HepG2 (cell line): ENCODE data around the gene SPN. TPM values are rescaled to one million over a fixed set of nuclear protein-coding genes. Genes with fewer than 3 reads are reported as not detected.
A peak's percentile ranks its signal among the peaks of the same experiment; 100 is the strongest.

ENCODE experiments used
- ATAC-seq: fragments of 200-7000 bp; cut with Tn5 transposase; 3 replicates; pipeline ENCODE4 v1.9.1; 2020; ENCODE audit warnings: mild to moderate bottlenecking, moderate library complexity
- BruUV-seq: library from RNA; stranded (reverse); fragments of 400-500 nt; replicated peaks from 2 replicates; lab custom pipeline; 2021; lab: Mats Ljungman, UMichigan
- CTCF ChIA-PET: fragments of 300-600 bp; formaldehyde crosslinking; extraction: SDS; loops from one replicate; lab custom pipeline; 2021; ENCODE audit warnings: low total read pairs, inconsistent platforms, low intra/inter-chr PET ratio; lab: Yijun Ruan, JAX
- POLR2A ChIA-PET: fragments of 350-600 bp; sonication (Branson Sonifier 250); formaldehyde crosslinking; loops from one replicate; lab custom pipeline; 2020; ENCODE audit warnings: antibody characterized with exemption, inconsistent platforms; lab: Yijun Ruan, JAX
- DNase-seq: peaks from one replicate; pipeline ENCODE4 v3.0.0-alpha.2; 2015; ENCODE audit warnings: low spot score
- FAIRE-seq: peaks from 3 replicates; lab custom pipeline; 2011; peaks lifted over from hg19 to GRCh38; lab: Jason Lieb, UNC
- H2AFZ ChIP-seq: one replicate; pipeline ENCODE4 v1.6.1; 2011; ENCODE audit warnings: low read length, inconsistent platforms
- H3K27ac ChIP-seq: fragments of 300-600 bp; 3 replicates; pipeline ENCODE4 v1.8.0; 2011; ENCODE audit warnings: mixed run types, mild to moderate bottlenecking, mixed read lengths, low read length, inconsistent platforms; ENCODE audit not compliant: insufficient read depth; ENCODE audit errors: extremely low read length
- H3K27me3 ChIP-seq, 2 experiments: fragments of 200-600 bp in 1 of 2; 2 replicates in 1 of 2; 3 replicates in 1 of 2; pipeline versions ENCODE4 v1.6.0 to v1.8.0; 2011; ENCODE audit warnings: low read length in 2 of 2, mild to moderate bottlenecking in 2 of 2, moderate library complexity in 2 of 2, inconsistent platforms in 1 of 2; ENCODE audit not compliant: insufficient read depth in 2 of 2, control insufficient read depth in 1 of 2
- H3K36me3 ChIP-seq, 2 experiments: fragments of 200-600 bp in 1 of 2; replicated peaks in 1 of 2; 2 replicates in 1 of 2; 3 replicates in 1 of 2; pipeline versions ENCODE4 v1.5.1 to v1.8.0; 2011; ENCODE audit warnings: low read length in 2 of 2, inconsistent platforms in 1 of 2; ENCODE audit not compliant: insufficient read depth in 2 of 2, control insufficient read depth in 1 of 2
- H3K4me1 ChIP-seq: 2 replicates; pipeline ENCODE4 v1.5.1; 2012; ENCODE audit warnings: low read length, inconsistent platforms; ENCODE audit not compliant: insufficient read depth
- H3K4me2 ChIP-seq: 2 replicates; pipeline ENCODE4 v1.6.0; 2011; ENCODE audit warnings: low read depth, low read length, inconsistent platforms
- H3K4me3 ChIP-seq, 3 experiments: fragments of 200-600 bp in 1 of 3; sonication (generic), shearing (Covaris generic) in 1 of 3; replicated peaks in 1 of 3; 2 replicates each; pipeline ENCODE4 v1.5.1; 2011 to 2016; ENCODE audit warnings: low read length in 3 of 3, inconsistent platforms in 2 of 3, low read depth in 2 of 3, mild to moderate bottlenecking in 2 of 3, control low read depth in 1 of 3, mixed read lengths in 1 of 3; ENCODE audit not compliant: insufficient read depth in 1 of 3
- H3K79me2 ChIP-seq: one replicate; pipeline ENCODE4 v1.6.1; 2011; ENCODE audit warnings: low read length, inconsistent platforms; ENCODE audit not compliant: insufficient read depth
- H3K9ac ChIP-seq: 2 replicates; pipeline ENCODE4 v1.6.0; 2011; ENCODE audit warnings: mild to moderate bottlenecking, low read depth, low read length, inconsistent platforms; ENCODE audit not compliant: insufficient read depth
- H3K9me3 ChIP-seq: 2 replicates; pipeline ENCODE4 v1.5.1; 2012; ENCODE audit warnings: mild to moderate bottlenecking, low read length
- H4K20me1 ChIP-seq: 2 replicates; pipeline ENCODE4 v1.6.0; 2011; ENCODE audit warnings: inconsistent platforms, mild to moderate bottlenecking, low read length, moderate library complexity; ENCODE audit not compliant: insufficient read depth
- ASH2L ChIP-seq: fragments of 300-600, 200-600 bp; sonication (generic); IDR thresholded peaks from 2 replicates; pipeline ENCODE4 v1.7.0; 2017; ENCODE audit warnings: low read depth, mild to moderate bottlenecking, moderate library complexity, mixed read lengths, low read length; ENCODE audit not compliant: insufficient read length
- BCL6 ChIP-seq: IDR thresholded peaks from 2 replicates; pipeline ENCODE4 v1.6.1; 2016; ENCODE audit warnings: missing genetic modification reagents, missing compliant biosample characterization
- HDAC2 ChIP-seq: sonication (generic); formaldehyde crosslinking; IDR thresholded peaks from 2 replicates; pipeline ENCODE4 v1.4.0; 2020; ENCODE audit warnings: missing genetic modification reagents
- PHF20 ChIP-seq: sonication (generic); formaldehyde crosslinking; IDR thresholded peaks from 2 replicates; pipeline ENCODE4 v1.5.0; 2020; ENCODE audit warnings: mild to moderate bottlenecking, missing genetic modification reagents
- ZBTB33 ChIP-seq: sonication (generic); formaldehyde crosslinking; IDR thresholded peaks from 2 replicates; pipeline ENCODE4 v1.4.0; 2020; ENCODE audit warnings: missing genetic modification reagents
- ZEB1 ChIP-seq: IDR thresholded peaks from 2 replicates; pipeline ENCODE4 v1.6.1; 2012; ENCODE audit warnings: mild to moderate bottlenecking, low read depth, inconsistent platforms; ENCODE audit not compliant: insufficient replicate concordance
- WGBS: methylation state at CpG from one replicate; pipeline ENCODE4 v1.1.6; 2017; ENCODE audit warnings: low lambda C conversion rate; 5-methylcytosine and 5-hydroxymethylcytosine counted together
- in situ Hi-C: cut with HindIII; loops from 2 replicates; pipeline ENCODE4 v1.10.0; 2017; ENCODE audit warnings: low pct_unique_long_range_greater_than_20kb; ENCODE audit not compliant: extremely low pct_ligation_motif_present
- intact Hi-C: fragments of 100-400 bp; cut with micrococcal nuclease; formaldehyde crosslinking; loops from one replicate; pipeline ENCODE4 v1.10.0; 2022; ENCODE audit not compliant: unreplicated experiment
- polyA plus RNA-seq, 8 experiments: library from polyadenylated mRNA; depleted of rRNA in 3 of 8; stranded (reverse) in 7 of 8; unstranded in 1 of 8; fragments of >200 nt; fragmentation: Illumina TruSeq in 4 of 8; extraction: Trizol in 4 of 8; gene quantifications; 2 replicates each; pipeline versions ENCODE4 v1.2.1 to v1.2.3, GENCODE V29; 2011 to 2016; ENCODE audit warnings: low read depth in 4 of 8, missing spikeins in 1 of 8, mixed read lengths in 1 of 8; ENCODE audit not compliant: insufficient read depth in 1 of 8
- total RNA-seq, 5 experiments: library from RNA; depleted of rRNA; stranded (reverse); fragments of >200 nt; fragmentation: Illumina TruSeq; extraction: Trizol; gene quantifications; 2 replicates each; pipeline ENCODE4 v1.2.3, GENCODE V29; 2016; ENCODE audit warnings: low read depth in 1 of 5
- TF ChIP-seq, protein P1 (sequence below): sonication (generic); formaldehyde crosslinking; IDR thresholded peaks from 2 replicates; pipeline ENCODE4 v1.4.0; 2020; ENCODE audit warnings: missing genetic modification reagents, borderline replicate concordance

SPN gene
- total and polyA plus RNA-seq, 2 of the 13 experiments (the other 11 are each of a cell fraction or from before 2014, with no cell fraction given) = 0.22 to 1.6 TPM

- 0 out of 2 replicates have a peak, but pooled peaks have one; percentile 21 for TF ChIP-seq HDAC2 (CRISPR knock-in tag)
Measured at GRCh38 chr16:29645694-29646187, 17.3 kb upstream of the SPN start (continued).

- no peaks in the 10 kb centered on the region; a peak in 1 of 5 replicates for H3K27me3 ChIP-seq
- no TSS peak for BruUV-seq
- ChIA-PET CTCF (no interaction called here), POLR2A (interaction anchor here (2.0 to 2.2 kb wide), 2 partner anchors 8 to 32 kb away, joined by 9 to 19 read pairs; partner anchors contain the start of gene QPRT)
- intact Hi-C loops = no loop called here
- DNase-seq = no peak
- H3K79me2 ChIP-seq = no peaks in the 10 kb centered on the region
- no peaks in the 10 kb centered on the region for H4K20me1 ChIP-seq
- no peak for TF ChIP-seq BCL6
- TF ChIP-seq, protein P1, sequence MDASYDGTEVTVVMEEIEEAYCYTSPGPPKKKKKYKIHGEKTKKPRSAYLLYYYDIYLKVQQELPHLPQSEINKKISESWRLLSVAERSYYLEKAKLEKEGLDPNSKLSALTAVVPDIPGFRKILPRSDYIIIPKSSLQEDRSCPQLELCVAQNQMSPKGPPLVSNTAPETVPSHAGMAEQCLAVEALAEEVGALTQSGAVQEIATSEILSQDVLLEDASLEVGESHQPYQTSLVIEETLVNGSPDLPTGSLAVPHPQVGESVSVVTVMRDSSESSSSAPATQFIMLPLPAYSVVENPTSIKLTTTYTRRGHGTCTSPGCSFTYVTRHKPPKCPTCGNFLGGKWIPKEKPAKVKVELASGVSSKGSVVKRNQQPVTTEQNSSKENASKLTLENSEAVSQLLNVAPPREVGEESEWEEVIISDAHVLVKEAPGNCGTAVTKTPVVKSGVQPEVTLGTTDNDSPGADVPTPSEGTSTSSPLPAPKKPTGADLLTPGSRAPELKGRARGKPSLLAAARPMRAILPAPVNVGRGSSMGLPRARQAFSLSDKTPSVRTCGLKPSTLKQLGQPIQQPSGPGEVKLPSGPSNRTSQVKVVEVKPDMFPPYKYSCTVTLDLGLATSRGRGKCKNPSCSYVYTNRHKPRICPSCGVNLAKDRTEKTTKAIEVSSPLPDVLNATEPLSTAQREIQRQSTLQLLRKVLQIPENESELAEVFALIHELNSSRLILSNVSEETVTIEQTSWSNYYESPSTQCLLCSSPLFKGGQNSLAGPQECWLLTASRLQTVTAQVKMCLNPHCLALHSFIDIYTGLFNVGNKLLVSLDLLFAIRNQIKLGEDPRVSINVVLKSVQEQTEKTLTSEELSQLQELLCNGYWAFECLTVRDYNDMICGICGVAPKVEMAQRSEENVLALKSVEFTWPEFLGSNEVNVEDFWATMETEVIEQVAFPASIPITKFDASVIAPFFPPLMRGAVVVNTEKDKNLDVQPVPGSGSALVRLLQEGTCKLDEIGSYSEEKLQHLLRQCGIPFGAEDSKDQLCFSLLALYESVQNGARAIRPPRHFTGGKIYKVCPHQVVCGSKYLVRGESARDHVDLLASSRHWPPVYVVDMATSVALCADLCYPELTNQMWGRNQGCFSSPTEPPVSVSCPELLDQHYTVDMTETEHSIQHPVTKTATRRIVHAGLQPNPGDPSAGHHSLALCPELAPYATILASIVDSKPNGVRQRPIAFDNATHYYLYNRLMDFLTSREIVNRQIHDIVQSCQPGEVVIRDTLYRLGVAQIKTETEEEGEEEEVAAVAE (CRISPR knock-in tag) = no peak
- TF ChIP-seq ZEB1 = no peak
- TF ChIP-seq PHF20 (CRISPR knock-in tag) = no peak
- no peak for TF ChIP-seq ASH2L
- 0 out of 2 replicates have a peak, but pooled peaks have one; percentile 30 for TF ChIP-seq ZBTB33 (CRISPR knock-in tag)
- no peak overlapping the region for H3K27ac ChIP-seq
- 60% methylated on average over 3 of the region's 3 CpGs for WGBS
- no peak for ATAC-seq
- H3K4me2 ChIP-seq = no peak overlapping the region
- H3K4me3 ChIP-seq = no peak overlapping the region
- in situ Hi-C loops = no loop called here
- FAIRE-seq = no peak
- H3K36me3 ChIP-seq = no peaks in the 10 kb centered on the region
- H3K4me1 ChIP-seq = peaks cover 42% of the 10 kb centered on the region
- H3K9ac ChIP-seq = no peak overlapping the region
- H2AFZ ChIP-seq = no peak overlapping the region
- no peaks in the 10 kb centered on the region for H3K9me3 ChIP-seq
Measured at GRCh38 chr16:29646947-29647346, 16.1 kb upstream of the SPN start.
